Endothelial cell of umbilical vein (primary cell): ENCODE results near the gene CAMK2B. TPM values are rescaled to one million over a fixed set of nuclear protein-coding genes. Genes with fewer than 3 reads are reported as not detected.
A peak's percentile ranks its signal among the peaks of the same experiment; 100 is the strongest.

ENCODE experiments used
- BruUV-seq: library from RNA; stranded (reverse); fragments of 400-500 nt; replicated peaks from 2 replicates; lab custom pipeline; 2021; lab: Mats Ljungman, UMichigan
- CTCF ChIA-PET: fragments of 300-600, 350-600 bp; sonication (Branson Sonifier 250); formaldehyde crosslinking; loops from one replicate; lab custom pipeline; 2021; ENCODE audit warnings: antibody characterized with exemption, inconsistent platforms; lab: Charles Lee
- POLR2A ChIA-PET: fragments of 300-600, 350-600 bp; sonication (Branson Sonifier 250); formaldehyde crosslinking; loops from one replicate; lab custom pipeline; 2021; ENCODE audit warnings: antibody characterized with exemption, inconsistent platforms; lab: Charles Lee
- DNase-seq: peaks from one replicate; pipeline ENCODE4 v3.0.0-alpha.2; 2011; ENCODE audit warnings: low read depth, low spot score
- FAIRE-seq: peaks from 2 replicates; lab custom pipeline; 2011; peaks lifted over from hg19 to GRCh38; lab: Jason Lieb, UNC
- H2AFZ ChIP-seq: 2 replicates; pipeline ENCODE4 v1.6.0; 2012; ENCODE audit warnings: low read depth, low read length, control low read depth, inconsistent platforms
- H3K27ac ChIP-seq: 2 replicates; pipeline ENCODE4 v1.5.1; 2011; ENCODE audit warnings: low read depth, mild to moderate bottlenecking, control low read depth, low read length, moderate library complexity; ENCODE audit not compliant: insufficient read depth
- H3K27me3 ChIP-seq, 2 experiments: 2 replicates each; pipeline versions ENCODE4 v1.6.0 to v1.6.1; 2011; ENCODE audit warnings: low read length in 2 of 2, mixed read lengths in 1 of 2; ENCODE audit not compliant: control insufficient read depth in 2 of 2, insufficient read depth in 2 of 2
- H3K36me3 ChIP-seq, 2 experiments: 2 replicates in 1 of 2; 3 replicates in 1 of 2; pipeline ENCODE4 v1.5.1; 2011; ENCODE audit warnings: low read length in 2 of 2, mild to moderate bottlenecking in 1 of 2, moderate library complexity in 1 of 2; ENCODE audit not compliant: control insufficient read depth in 2 of 2, insufficient read depth in 2 of 2; ENCODE audit errors: extremely low read depth in 1 of 2
- H3K4me1 ChIP-seq: 3 replicates; pipeline ENCODE4 v1.5.1; 2011; ENCODE audit warnings: mild to moderate bottlenecking, low read length; ENCODE audit not compliant: control insufficient read depth, insufficient read depth; ENCODE audit errors: extremely low read depth
- H3K4me2 ChIP-seq: 2 replicates; pipeline ENCODE4 v1.6.1; 2011; ENCODE audit warnings: low read length, control low read depth, mixed read lengths; ENCODE audit not compliant: insufficient read depth
- H3K4me3 ChIP-seq, 3 experiments: fragments of 200-600 bp in 1 of 3; sonication (generic), shearing (Covaris generic) in 1 of 3; replicated peaks in 1 of 3; 2 replicates each; pipeline ENCODE4 v1.5.1; 2011 to 2016; ENCODE audit warnings: control low read depth in 3 of 3, low read length in 3 of 3, mild to moderate bottlenecking in 2 of 3, inconsistent platforms in 1 of 3, low read depth in 1 of 3, moderate library complexity in 1 of 3; ENCODE audit not compliant: insufficient read depth in 1 of 3
- H3K79me2 ChIP-seq: 2 replicates; pipeline ENCODE4 v1.6.0; 2012; ENCODE audit warnings: low read length, inconsistent platforms; ENCODE audit not compliant: control insufficient read depth, insufficient read depth
- H3K9ac ChIP-seq: replicated peaks from 2 replicates; pipeline ENCODE3; 2011; ENCODE audit warnings: low read length, control low read depth; ENCODE audit not compliant: insufficient read depth; ENCODE audit errors: extremely low read depth
- H3K9me1 ChIP-seq: replicated peaks from 3 replicates; pipeline ENCODE4 v1.6.0; 2011; ENCODE audit warnings: mild to moderate bottlenecking, low read length; ENCODE audit not compliant: control insufficient read depth, insufficient read depth; ENCODE audit errors: extremely low read depth
- H3K9me3 ChIP-seq: replicated peaks from 2 replicates; pipeline ENCODE4 v1.5.1; 2012; ENCODE audit warnings: low read length, inconsistent platforms; ENCODE audit not compliant: control insufficient read depth, insufficient read depth
- H4K20me1 ChIP-seq: replicated peaks from 2 replicates; pipeline ENCODE3; 2011; ENCODE audit warnings: mild to moderate bottlenecking, low read length; ENCODE audit not compliant: control insufficient read depth, insufficient read depth; ENCODE audit errors: extremely low read depth
- EZH2 ChIP-seq: IDR thresholded peaks from 2 replicates; pipeline ENCODE4 v1.6.1; 2012; ENCODE audit warnings: borderline replicate concordance, low read depth, mild to moderate bottlenecking, moderate library complexity, low read length, inconsistent platforms; ENCODE audit not compliant: severe bottlenecking
- FOS ChIP-seq: IDR thresholded peaks from 2 replicates; pipeline ENCODE4 v1.6.1; 2011; ENCODE audit warnings: mild to moderate bottlenecking, low read length, moderate library complexity, borderline replicate concordance; ENCODE audit not compliant: insufficient read depth
- GATA2 ChIP-seq: IDR thresholded peaks from 2 replicates; pipeline ENCODE4 v1.7.0; 2011; ENCODE audit warnings: low read depth, mild to moderate bottlenecking, moderate library complexity, mixed read lengths, low read length; ENCODE audit not compliant: insufficient read length, insufficient read depth
- JUN ChIP-seq: IDR thresholded peaks from 2 replicates; pipeline ENCODE4 v1.6.1; 2011; ENCODE audit warnings: borderline replicate concordance, low read depth; ENCODE audit not compliant: insufficient read length, insufficient read depth
- MYC ChIP-seq: IDR thresholded peaks from one replicate; pipeline ENCODE4 v1.6.1; 2011; ENCODE audit warnings: mild to moderate bottlenecking, low read depth, low read length
- POLR2A ChIP-seq: IDR thresholded peaks from 2 replicates; pipeline ENCODE4 v1.6.1; 2012; ENCODE audit warnings: low read depth, mild to moderate bottlenecking, control low read depth, low read length
- POLR2AphosphoS5 ChIP-seq: IDR thresholded peaks from 2 replicates; pipeline ENCODE4 v1.6.1; 2012; ENCODE audit warnings: low read depth, mild to moderate bottlenecking, control low read depth, low read length, moderate library complexity; ENCODE audit not compliant: insufficient read depth
- dilution Hi-C: fragments of 300-500 bp; cut with MboI; formaldehyde crosslinking; loops from one replicate; pipeline ENCODE4 v1.15.0; 2019; ENCODE audit warnings: low sequenced_read_pairs; ENCODE audit not compliant: extremely low pct_ligation_motif_present
- intact Hi-C: fragments of 100-400 bp; cut with micrococcal nuclease; formaldehyde crosslinking; loops from one replicate; pipeline ENCODE4 v1.10.0; 2022
- polyA plus RNA-seq, 4 experiments: library from polyadenylated mRNA; depleted of rRNA in 3 of 4; stranded (reverse) in 3 of 4; unstranded in 1 of 4; fragments of >200 nt; gene quantifications; 2 replicates each; pipeline versions ENCODE4 v1.2.1 to v1.2.3, GENCODE V29; 2011 to 2012; ENCODE audit warnings: missing spikeins in 1 of 4
- total RNA-seq: library from RNA; stranded (reverse); gene quantifications from 2 replicates; pipeline ENCODE4 v1.2.3, GENCODE V29; 2021
- TF ChIP-seq, protein P1 (sequence below), 2 donors: IDR thresholded peaks; 1 replicate in 1 of 2; 2 replicates in 1 of 2; pipeline ENCODE4 v1.5.1; 2011; ENCODE audit warnings: low read length in 2 of 2, mild to moderate bottlenecking in 2 of 2, moderate library complexity in 2 of 2, control low read depth in 1 of 2, inconsistent platforms in 1 of 2, low read depth in 1 of 2; ENCODE audit not compliant: insufficient read depth in 1 of 2; ENCODE audit errors: extremely low read depth in 1 of 2
- TF ChIP-seq, protein P2 (sequence below): IDR thresholded peaks from 2 replicates; pipeline ENCODE4 v1.6.1; 2011; ENCODE audit not compliant: insufficient read depth, insufficient read length

The CAMK2B gene
- total and polyA plus RNA-seq, 2 donors (not counting 3 experiments of a cell fraction or from before 2014, with no cell fraction given): 0.57 to 1.6 TPM

DNA sequence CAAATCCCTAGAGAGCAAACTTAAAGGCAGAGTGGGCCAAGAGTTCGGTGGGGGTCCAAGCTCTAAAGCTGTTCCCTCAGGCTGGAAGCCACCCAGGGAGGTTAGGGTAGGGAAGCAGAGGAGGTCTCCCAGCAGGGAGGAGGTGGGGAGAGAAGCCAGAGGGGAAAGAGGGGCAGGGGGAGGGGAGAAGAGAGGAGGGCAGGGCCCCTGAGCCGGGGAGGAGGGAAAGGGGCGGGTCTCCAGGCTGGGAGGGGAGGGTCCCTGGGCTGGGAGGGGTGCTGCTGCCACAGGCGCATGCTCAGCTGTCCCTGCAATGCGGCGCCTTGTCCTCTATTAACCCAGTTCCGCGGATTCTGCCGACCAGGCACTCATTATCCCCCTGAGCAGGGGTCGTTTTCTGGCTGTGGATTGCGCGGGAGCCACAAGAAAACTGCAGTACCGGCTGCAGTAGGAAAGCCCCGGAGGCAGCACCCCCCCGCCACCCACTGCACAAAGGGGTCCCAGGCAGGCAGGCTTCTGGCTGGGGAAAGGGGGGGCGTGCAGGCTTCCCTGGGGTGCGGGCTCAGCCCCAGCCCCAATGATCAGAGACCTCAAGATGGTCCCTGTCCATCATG lies 49.3 kb downstream of the CAMK2B start:
- no peak overlapping the region for H2AFZ ChIP-seq
- DNase-seq (peak; percentile 13), FAIRE-seq (no peak)
- no peak overlapping the region for H3K9ac ChIP-seq
- no peak overlapping the region for H3K4me2 ChIP-seq
- H3K4me3 ChIP-seq: no peak overlapping the region
- H3K27ac ChIP-seq: no peak overlapping the region
- POLR2A ChIA-PET: interaction anchor here (0.7 kb wide), 1 partner anchor 16 kb away, joined by 3 read pairs; no protein-coding TSS in a partner anchor
- intact Hi-C loops (no loop called here), dilution Hi-C loops (no loop called here)
- H3K79me2 ChIP-seq: no peaks in the 10 kb centered on the region
- TF ChIP-seq POLR2AphosphoS5 (no peak), JUN (no peak), POLR2A (no peak), EZH2 (no peak), MYC (no peak), GATA2 (no peak), FOS (no peak)
- TF ChIP-seq, protein P1, sequence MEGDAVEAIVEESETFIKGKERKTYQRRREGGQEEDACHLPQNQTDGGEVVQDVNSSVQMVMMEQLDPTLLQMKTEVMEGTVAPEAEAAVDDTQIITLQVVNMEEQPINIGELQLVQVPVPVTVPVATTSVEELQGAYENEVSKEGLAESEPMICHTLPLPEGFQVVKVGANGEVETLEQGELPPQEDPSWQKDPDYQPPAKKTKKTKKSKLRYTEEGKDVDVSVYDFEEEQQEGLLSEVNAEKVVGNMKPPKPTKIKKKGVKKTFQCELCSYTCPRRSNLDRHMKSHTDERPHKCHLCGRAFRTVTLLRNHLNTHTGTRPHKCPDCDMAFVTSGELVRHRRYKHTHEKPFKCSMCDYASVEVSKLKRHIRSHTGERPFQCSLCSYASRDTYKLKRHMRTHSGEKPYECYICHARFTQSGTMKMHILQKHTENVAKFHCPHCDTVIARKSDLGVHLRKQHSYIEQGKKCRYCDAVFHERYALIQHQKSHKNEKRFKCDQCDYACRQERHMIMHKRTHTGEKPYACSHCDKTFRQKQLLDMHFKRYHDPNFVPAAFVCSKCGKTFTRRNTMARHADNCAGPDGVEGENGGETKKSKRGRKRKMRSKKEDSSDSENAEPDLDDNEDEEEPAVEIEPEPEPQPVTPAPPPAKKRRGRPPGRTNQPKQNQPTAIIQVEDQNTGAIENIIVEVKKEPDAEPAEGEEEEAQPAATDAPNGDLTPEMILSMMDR (IDR thresholded peaks at IDR 0.05; ENCODE audit: extremely low read depth in 1 of 2, insufficient read depth in 1 of 2, low read depth in 1 of 2, low read length in 2 of 2): no peak
- TF ChIP-seq, protein P2, sequence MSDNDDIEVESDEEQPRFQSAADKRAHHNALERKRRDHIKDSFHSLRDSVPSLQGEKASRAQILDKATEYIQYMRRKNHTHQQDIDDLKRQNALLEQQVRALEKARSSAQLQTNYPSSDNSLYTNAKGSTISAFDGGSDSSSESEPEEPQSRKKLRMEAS: no peak
- BruUV-seq: no TSS peak
- no peaks in the 10 kb centered on the region for H3K9me1 ChIP-seq
- H3K27me3 ChIP-seq: no peaks in the 10 kb centered on the region
- H3K4me1 ChIP-seq: no peaks in the 10 kb centered on the region
- H3K36me3 ChIP-seq: no peaks in the 10 kb centered on the region
- CTCF ChIA-PET: no interaction called here
- no peaks in the 10 kb centered on the region for H3K9me3 ChIP-seq
- H4K20me1 ChIP-seq: no peaks in the 10 kb centered on the region
